ENCODE measurements around the gene MAML2.

DNA sequence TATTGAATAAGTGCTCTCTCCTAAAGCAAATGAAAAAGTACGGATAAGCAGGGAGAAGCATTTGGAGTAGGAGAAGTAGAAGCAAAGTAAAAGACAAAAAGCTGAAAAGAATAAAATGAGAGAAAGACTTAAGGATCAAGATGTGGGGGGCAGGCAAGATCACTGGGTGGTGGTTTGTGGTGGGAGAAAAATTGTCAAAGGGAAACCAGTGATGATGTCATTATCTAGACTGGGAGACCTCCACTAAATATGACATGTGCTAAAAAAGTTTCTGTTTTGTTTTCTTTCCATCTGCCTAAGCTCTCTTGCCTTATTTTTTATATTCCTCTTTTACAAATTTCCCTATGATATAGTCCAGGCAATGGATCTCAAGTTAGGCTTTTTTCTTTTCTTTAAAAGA, 14.8 kb upstream of the MAML2 start:
- no peak for TF ChIP-seq CREB1 (CRISPR knock-in tag; IDR thresholded peaks at IDR 0.05; ENCODE audit: low read depth)
- TF ChIP-seq EZH2phosphoT487 (IDR thresholded peaks at IDR 0.05; ENCODE audit: unreplicated experiment), result no peak
- TF ChIP-seq, protein P1, sequence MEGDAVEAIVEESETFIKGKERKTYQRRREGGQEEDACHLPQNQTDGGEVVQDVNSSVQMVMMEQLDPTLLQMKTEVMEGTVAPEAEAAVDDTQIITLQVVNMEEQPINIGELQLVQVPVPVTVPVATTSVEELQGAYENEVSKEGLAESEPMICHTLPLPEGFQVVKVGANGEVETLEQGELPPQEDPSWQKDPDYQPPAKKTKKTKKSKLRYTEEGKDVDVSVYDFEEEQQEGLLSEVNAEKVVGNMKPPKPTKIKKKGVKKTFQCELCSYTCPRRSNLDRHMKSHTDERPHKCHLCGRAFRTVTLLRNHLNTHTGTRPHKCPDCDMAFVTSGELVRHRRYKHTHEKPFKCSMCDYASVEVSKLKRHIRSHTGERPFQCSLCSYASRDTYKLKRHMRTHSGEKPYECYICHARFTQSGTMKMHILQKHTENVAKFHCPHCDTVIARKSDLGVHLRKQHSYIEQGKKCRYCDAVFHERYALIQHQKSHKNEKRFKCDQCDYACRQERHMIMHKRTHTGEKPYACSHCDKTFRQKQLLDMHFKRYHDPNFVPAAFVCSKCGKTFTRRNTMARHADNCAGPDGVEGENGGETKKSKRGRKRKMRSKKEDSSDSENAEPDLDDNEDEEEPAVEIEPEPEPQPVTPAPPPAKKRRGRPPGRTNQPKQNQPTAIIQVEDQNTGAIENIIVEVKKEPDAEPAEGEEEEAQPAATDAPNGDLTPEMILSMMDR (conservative IDR thresholded peaks at IDR 0.05; ENCODE audit: low read depth in 2 of 2), result no peak
- TF ChIP-seq, protein P2, sequence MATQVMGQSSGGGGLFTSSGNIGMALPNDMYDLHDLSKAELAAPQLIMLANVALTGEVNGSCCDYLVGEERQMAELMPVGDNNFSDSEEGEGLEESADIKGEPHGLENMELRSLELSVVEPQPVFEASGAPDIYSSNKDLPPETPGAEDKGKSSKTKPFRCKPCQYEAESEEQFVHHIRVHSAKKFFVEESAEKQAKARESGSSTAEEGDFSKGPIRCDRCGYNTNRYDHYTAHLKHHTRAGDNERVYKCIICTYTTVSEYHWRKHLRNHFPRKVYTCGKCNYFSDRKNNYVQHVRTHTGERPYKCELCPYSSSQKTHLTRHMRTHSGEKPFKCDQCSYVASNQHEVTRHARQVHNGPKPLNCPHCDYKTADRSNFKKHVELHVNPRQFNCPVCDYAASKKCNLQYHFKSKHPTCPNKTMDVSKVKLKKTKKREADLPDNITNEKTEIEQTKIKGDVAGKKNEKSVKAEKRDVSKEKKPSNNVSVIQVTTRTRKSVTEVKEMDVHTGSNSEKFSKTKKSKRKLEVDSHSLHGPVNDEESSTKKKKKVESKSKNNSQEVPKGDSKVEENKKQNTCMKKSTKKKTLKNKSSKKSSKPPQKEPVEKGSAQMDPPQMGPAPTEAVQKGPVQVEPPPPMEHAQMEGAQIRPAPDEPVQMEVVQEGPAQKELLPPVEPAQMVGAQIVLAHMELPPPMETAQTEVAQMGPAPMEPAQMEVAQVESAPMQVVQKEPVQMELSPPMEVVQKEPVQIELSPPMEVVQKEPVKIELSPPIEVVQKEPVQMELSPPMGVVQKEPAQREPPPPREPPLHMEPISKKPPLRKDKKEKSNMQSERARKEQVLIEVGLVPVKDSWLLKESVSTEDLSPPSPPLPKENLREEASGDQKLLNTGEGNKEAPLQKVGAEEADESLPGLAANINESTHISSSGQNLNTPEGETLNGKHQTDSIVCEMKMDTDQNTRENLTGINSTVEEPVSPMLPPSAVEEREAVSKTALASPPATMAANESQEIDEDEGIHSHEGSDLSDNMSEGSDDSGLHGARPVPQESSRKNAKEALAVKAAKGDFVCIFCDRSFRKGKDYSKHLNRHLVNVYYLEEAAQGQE (IDR thresholded peaks at IDR 0.05; ENCODE audit: unreplicated experiment), result no peak
- TF ChIP-seq POLR2AphosphoS5 (IDR thresholded peaks at IDR 0.05; ENCODE audit: low read depth), result no peak
- no peak for TF ChIP-seq EZH2 (IDR thresholded peaks at IDR 0.05; ENCODE audit: low read depth, unreplicated experiment)
- no peak for TF ChIP-seq JUNB (IDR thresholded peaks at IDR 0.05; ENCODE audit: unreplicated experiment)
- TF ChIP-seq NANOG (IDR thresholded peaks at IDR 0.05; ENCODE audit: borderline replicate concordance), result no peak
- no peak for TF ChIP-seq ZNF331 (CRISPR knock-in tag; IDR thresholded peaks at IDR 0.05; ENCODE audit: low read depth)
- TF ChIP-seq, protein P3, sequence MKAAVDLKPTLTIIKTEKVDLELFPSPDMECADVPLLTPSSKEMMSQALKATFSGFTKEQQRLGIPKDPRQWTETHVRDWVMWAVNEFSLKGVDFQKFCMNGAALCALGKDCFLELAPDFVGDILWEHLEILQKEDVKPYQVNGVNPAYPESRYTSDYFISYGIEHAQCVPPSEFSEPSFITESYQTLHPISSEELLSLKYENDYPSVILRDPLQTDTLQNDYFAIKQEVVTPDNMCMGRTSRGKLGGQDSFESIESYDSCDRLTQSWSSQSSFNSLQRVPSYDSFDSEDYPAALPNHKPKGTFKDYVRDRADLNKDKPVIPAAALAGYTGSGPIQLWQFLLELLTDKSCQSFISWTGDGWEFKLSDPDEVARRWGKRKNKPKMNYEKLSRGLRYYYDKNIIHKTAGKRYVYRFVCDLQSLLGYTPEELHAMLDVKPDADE (IDR thresholded peaks at IDR 0.05), result no peak
- TF ChIP-seq, protein P4, sequence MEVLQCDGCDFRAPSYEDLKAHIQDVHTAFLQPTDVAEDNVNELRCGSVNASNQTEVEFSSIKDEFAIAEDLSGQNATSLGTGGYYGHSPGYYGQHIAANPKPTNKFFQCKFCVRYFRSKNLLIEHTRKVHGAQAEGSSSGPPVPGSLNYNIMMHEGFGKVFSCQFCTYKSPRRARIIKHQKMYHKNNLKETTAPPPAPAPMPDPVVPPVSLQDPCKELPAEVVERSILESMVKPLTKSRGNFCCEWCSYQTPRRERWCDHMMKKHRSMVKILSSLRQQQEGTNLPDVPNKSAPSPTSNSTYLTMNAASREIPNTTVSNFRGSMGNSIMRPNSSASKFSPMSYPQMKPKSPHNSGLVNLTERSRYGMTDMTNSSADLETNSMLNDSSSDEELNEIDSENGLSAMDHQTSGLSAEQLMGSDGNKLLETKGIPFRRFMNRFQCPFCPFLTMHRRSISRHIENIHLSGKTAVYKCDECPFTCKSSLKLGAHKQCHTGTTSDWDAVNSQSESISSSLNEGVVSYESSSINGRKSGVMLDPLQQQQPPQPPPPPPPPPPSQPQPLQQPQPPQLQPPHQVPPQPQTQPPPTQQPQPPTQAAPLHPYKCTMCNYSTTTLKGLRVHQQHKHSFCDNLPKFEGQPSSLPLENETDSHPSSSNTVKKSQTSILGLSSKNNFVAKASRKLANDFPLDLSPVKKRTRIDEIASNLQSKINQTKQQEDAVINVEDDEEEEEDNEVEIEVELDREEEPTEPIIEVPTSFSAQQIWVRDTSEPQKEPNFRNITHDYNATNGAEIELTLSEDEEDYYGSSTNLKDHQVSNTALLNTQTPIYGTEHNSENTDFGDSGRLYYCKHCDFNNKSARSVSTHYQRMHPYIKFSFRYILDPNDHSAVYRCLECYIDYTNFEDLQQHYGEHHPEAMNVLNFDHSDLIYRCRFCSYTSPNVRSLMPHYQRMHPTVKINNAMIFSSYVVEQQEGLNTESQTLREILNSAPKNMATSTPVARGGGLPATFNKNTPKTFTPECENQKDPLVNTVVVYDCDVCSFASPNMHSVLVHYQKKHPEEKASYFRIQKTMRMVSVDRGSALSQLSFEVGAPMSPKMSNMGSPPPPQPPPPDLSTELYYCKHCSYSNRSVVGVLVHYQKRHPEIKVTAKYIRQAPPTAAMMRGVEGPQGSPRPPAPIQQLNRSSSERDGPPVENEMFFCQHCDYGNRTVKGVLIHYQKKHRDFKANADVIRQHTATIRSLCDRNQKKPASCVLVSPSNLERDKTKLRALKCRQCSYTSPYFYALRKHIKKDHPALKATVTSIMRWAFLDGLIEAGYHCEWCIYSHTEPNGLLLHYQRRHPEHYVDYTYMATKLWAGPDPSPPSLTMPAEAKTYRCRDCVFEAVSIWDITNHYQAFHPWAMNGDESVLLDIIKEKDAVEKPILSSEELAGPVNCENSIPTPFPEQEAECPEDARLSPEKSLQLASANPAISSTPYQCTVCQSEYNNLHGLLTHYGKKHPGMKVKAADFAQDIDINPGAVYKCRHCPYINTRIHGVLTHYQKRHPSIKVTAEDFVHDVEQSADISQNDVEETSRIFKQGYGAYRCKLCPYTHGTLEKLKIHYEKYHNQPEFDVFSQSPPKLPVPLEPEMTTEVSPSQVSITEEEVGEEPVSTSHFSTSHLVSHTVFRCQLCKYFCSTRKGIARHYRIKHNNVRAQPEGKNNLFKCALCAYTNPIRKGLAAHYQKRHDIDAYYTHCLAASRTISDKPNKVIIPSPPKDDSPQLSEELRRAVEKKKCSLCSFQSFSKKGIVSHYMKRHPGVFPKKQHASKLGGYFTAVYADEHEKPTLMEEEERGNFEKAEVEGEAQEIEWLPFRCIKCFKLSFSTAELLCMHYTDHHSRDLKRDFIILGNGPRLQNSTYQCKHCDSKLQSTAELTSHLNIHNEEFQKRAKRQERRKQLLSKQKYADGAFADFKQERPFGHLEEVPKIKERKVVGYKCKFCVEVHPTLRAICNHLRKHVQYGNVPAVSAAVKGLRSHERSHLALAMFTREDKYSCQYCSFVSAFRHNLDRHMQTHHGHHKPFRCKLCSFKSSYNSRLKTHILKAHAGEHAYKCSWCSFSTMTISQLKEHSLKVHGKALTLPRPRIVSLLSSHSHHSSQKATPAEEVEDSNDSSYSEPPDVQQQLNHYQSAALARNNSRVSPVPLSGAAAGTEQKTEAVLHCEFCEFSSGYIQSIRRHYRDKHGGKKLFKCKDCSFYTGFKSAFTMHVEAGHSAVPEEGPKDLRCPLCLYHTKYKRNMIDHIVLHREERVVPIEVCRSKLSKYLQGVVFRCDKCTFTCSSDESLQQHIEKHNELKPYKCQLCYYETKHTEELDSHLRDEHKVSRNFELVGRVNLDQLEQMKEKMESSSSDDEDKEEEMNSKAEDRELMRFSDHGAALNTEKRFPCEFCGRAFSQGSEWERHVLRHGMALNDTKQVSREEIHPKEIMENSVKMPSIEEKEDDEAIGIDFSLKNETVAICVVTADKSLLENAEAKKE (CRISPR knock-in tag; IDR thresholded peaks at IDR 0.05), result no peak

Data from GM23338 (cell line).